HG02884 (cell line): ENCODE data around the gene DTYMK.

ENCODE experiments used
- ATAC-seq: cut with Tn5 transposase; IDR thresholded peaks from one replicate; pipeline ENCODE4 v1.9.1; 2021; ENCODE audit warnings: mild to moderate bottlenecking, moderate library complexity; ENCODE audit not compliant: unreplicated experiment

DTYMK gene

DNA sequence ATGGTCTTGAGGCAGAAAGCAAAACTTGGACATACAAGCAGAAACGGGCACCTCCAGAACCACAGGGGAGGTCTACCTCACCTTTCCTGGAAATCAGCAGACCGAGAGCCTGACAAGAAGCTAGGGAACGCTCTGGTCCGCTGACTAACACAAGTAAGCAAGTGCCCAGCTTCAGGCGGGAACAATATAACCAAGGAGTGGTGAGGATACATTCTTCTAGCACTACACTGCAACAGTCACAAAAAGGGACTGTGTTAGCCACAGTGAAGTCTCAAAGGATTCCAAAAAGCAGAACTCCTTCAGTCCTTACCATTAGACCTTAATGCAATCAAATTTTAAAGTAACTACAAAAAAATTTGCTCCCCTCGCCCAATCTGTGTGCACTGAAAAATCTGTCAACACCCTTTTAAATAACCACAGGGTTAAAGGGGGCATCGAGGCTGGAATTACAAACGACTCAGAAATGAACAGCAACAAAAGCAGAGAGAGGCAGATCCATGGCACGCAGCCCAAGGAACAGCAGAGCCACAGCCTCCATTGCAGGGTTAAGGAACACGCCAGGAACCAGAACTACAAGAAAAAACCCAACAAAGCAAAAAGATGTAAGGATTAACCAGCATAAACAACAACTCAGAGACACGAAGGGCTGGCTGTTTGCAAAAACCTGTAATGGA lies 56.7 kb downstream of the DTYMK start:
- no peak for ATAC-seq

DNA sequence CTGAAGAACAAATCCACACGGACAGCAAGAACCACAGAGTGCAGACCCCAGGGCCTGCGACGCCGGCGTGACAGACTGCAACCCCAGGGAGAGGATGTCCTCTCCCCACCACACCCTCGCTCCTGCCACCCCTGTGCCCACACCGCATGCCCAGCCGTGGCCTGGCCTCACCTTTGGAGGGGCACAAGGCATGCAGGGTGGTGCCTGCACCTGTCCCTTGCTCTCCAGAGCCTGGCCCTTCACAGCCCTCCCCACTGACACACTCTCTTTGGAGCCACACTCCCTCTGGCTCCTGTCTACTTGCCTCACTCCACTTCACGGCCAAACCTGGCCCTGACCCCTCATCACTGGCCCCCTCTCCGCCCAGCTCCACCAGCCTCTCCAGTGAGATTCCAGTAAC lies 58.9 kb downstream of the DTYMK start:
- no peak for ATAC-seq
